ENCODE data around the gene DGCR2.

DGCR2 gene

GRCh38 chr22:19133561-19133960 lies 11.3 kb upstream of the DGCR2 start:
- no peaks in the 10 kb centered on the region for H3K36me3 ChIP-seq (ENCODE audit: insufficient read depth, low read length)
- H3K27me3 ChIP-seq (ENCODE audit: insufficient read depth, low read length): no peaks in the 10 kb centered on the region
- no peak overlapping the region for H3K27ac ChIP-seq (ENCODE audit: low read depth, low read length)
- H2AFZ ChIP-seq (ENCODE audit: low read length, unreplicated experiment): no peak overlapping the region
- no peaks in the 10 kb centered on the region for H3K79me2 ChIP-seq (ENCODE audit: control insufficient read depth, insufficient read depth, low read length, unreplicated experiment)
- no peak overlapping the region for H3K4me3 ChIP-seq (ENCODE audit: low read depth, low read length)
- no peaks in the 10 kb centered on the region for H3K4me1 ChIP-seq (ENCODE audit: control insufficient read depth, insufficient read depth, low read length, unreplicated experiment)

- no peak overlapping the region for H2AFZ ChIP-seq (ENCODE audit: low read length, unreplicated experiment)
- H3K4me1 ChIP-seq (ENCODE audit: control insufficient read depth, insufficient read depth, low read length, unreplicated experiment): no peaks in the 10 kb centered on the region
- H3K27me3 ChIP-seq (ENCODE audit: insufficient read depth, low read length): no peaks in the 10 kb centered on the region
- H3K79me2 ChIP-seq (ENCODE audit: control insufficient read depth, insufficient read depth, low read length, unreplicated experiment): no peaks in the 10 kb centered on the region
- no peaks in the 10 kb centered on the region for H3K36me3 ChIP-seq (ENCODE audit: insufficient read depth, low read length)
- H3K4me3 ChIP-seq (ENCODE audit: low read depth, low read length): no peak overlapping the region
- H3K27ac ChIP-seq (ENCODE audit: low read depth, low read length): no peak overlapping the region
These were observed 10.6 kb upstream of the DGCR2 start for GRCh38 chr22:19132693-19133400.

- Histone ChIP-seq H3K4me1 (ENCODE audit: control insufficient read depth, insufficient read depth, low read length, unreplicated experiment) (no peaks in the 10 kb centered on the region), H3K79me2 (ENCODE audit: control insufficient read depth, insufficient read depth, low read length, unreplicated experiment) (no peaks in the 10 kb centered on the region), H3K4me3 (ENCODE audit: low read depth, low read length) (no peak overlapping the region), H2AFZ (ENCODE audit: low read length, unreplicated experiment) (no peak overlapping the region), H3K27ac (ENCODE audit: low read depth, low read length) (no peak overlapping the region), H3K36me3 (ENCODE audit: insufficient read depth, low read length) (no peaks in the 10 kb centered on the region), H3K27me3 (ENCODE audit: insufficient read depth, low read length) (no peaks in the 10 kb centered on the region)
These were observed 9.9 kb upstream of the DGCR2 start for GRCh38 chr22:19132153-19132552.

DNA sequence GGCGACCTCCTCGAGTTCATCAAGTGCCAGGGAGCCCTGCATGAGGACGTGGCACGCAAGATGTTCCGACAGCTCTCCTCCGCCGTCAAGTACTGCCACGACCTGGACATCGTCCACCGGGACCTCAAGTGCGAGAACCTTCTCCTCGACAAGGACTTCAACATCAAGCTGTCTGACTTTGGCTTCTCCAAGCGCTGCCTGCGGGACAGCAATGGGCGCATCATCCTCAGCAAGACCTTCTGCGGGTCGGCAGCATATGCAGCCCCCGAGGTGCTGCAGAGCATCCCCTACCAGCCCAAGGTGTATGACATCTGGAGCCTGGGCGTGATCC lies 9.4 kb upstream of the DGCR2 start:
- Histone ChIP-seq H3K4me1 (ENCODE audit: control insufficient read depth, insufficient read depth, low read length, unreplicated experiment) (no peaks in the 10 kb centered on the region), H2AFZ (ENCODE audit: low read length, unreplicated experiment) (no peak overlapping the region), H3K4me3 (ENCODE audit: low read depth, low read length) (no peak overlapping the region), H3K79me2 (ENCODE audit: control insufficient read depth, insufficient read depth, low read length, unreplicated experiment) (no peaks in the 10 kb centered on the region), H3K27ac (ENCODE audit: low read depth, low read length) (no peak overlapping the region), H3K27me3 (ENCODE audit: insufficient read depth, low read length) (no peaks in the 10 kb centered on the region), H3K36me3 (ENCODE audit: insufficient read depth, low read length) (no peaks in the 10 kb centered on the region)

- Histone ChIP-seq H3K36me3 (ENCODE audit: insufficient read depth, low read length) (no peaks in the 10 kb centered on the region), H3K27ac (ENCODE audit: low read depth, low read length) (no peak within 1 kb of the TSS), H3K4me1 (ENCODE audit: control insufficient read depth, insufficient read depth, low read length, unreplicated experiment) (no peaks in the 10 kb centered on the region), H3K27me3 (ENCODE audit: insufficient read depth, low read length) (no peaks in the 10 kb centered on the region), H3K79me2 (ENCODE audit: control insufficient read depth, insufficient read depth, low read length, unreplicated experiment) (no peaks in the 10 kb centered on the region), H2AFZ (ENCODE audit: low read length, unreplicated experiment) (no peak within 1 kb of the TSS), H3K4me3 (ENCODE audit: low read depth, low read length) (no peak within 1 kb of the TSS)
These were observed 8.9 kb upstream of the DGCR2 start, which contains the start of gene TSSK2 for GRCh38 chr22:19130959-19131684. Gene TSSK2, plus strand, starts transcription at chr22:19131308. Its CDS starts 92 bp downstream, at chr22:19131400.

GRCh38 chr22:19129871-19130270 lies 7.7 kb upstream of the DGCR2 start:
- Histone ChIP-seq H3K4me1 (ENCODE audit: control insufficient read depth, insufficient read depth, low read length, unreplicated experiment) (no peaks in the 10 kb centered on the region), H3K36me3 (ENCODE audit: insufficient read depth, low read length) (no peaks in the 10 kb centered on the region), H3K79me2 (ENCODE audit: control insufficient read depth, insufficient read depth, low read length, unreplicated experiment) (no peaks in the 10 kb centered on the region), H2AFZ (ENCODE audit: low read length, unreplicated experiment) (no peak overlapping the region), H3K27me3 (ENCODE audit: insufficient read depth, low read length) (no peaks in the 10 kb centered on the region), H3K4me3 (ENCODE audit: low read depth, low read length) (no peak overlapping the region), H3K27ac (ENCODE audit: low read depth, low read length) (no peak overlapping the region)

DNA sequence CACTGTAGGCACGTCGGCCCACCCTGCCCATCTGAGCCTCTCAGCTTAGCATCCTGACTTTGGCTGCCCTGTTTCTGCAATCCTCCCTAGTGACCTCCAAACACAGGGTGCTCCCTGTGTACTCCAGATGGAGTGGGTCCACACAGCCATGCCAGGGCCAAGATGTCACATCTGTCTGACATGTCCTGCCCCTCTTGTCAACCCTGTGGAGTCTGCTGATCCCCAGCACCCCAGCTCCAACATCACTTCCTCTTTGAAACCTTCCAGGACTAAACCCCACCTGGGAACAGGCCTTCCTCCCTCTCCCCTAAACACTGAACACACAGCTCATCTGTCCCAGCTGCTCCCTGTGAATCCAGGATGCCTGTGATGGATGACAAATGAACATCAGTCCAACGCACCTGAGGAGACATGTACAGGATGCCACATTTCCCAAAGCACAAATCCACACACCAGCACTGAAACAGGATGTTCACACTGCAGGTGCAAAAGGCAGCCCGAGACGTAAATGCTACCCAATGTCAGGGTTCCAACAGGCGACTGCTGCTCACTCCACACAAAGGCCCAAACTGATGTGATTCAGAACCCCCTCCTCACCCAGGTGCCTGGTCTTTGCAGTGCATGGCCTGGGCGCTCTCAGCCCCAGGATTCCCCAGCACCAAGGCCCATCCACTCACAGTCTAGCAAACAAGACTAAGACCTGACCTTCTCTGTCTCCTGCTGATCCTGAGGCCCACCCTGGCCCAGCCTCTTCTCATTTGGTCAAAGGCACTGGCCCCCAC lies 6.9 kb upstream of the DGCR2 start:
- no peaks in the 10 kb centered on the region for H3K4me1 ChIP-seq (ENCODE audit: control insufficient read depth, insufficient read depth, low read length, unreplicated experiment)
- H3K27ac ChIP-seq (ENCODE audit: low read depth, low read length): no peak overlapping the region
- H3K27me3 ChIP-seq (ENCODE audit: insufficient read depth, low read length): no peaks in the 10 kb centered on the region
- H3K4me3 ChIP-seq (ENCODE audit: low read depth, low read length): no peak overlapping the region
- H3K79me2 ChIP-seq (ENCODE audit: control insufficient read depth, insufficient read depth, low read length, unreplicated experiment): no peaks in the 10 kb centered on the region
- no peak overlapping the region for H2AFZ ChIP-seq (ENCODE audit: low read length, unreplicated experiment)
- H3K36me3 ChIP-seq (ENCODE audit: insufficient read depth, low read length): no peaks in the 10 kb centered on the region

DNA sequence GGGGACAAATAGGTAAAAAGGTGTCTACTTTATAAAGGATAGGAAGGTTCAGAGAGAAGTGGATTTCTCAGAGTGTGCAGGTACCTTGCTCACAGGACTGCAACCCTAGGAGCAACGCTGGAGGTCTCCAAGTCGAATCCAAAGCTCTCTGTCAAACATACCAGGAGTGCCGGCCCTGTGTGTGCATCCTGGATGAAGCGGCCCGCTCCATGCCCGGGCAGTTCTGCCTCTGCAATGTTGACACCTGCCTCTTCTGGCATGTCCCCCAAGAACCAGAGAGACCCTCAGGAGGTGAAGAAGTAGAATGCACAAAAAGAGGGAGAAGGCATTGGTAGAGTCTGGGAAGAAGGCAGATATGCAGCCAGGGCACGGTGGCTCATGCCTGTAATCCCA lies 5.8 kb upstream of the DGCR2 start:
- Histone ChIP-seq H3K4me3 (ENCODE audit: low read depth, low read length) (no peak overlapping the region), H3K27ac (ENCODE audit: low read depth, low read length) (no peak overlapping the region), H3K79me2 (ENCODE audit: control insufficient read depth, insufficient read depth, low read length, unreplicated experiment) (no peaks in the 10 kb centered on the region), H3K27me3 (ENCODE audit: insufficient read depth, low read length) (no peaks in the 10 kb centered on the region), H2AFZ (ENCODE audit: low read length, unreplicated experiment) (no peak overlapping the region), H3K36me3 (ENCODE audit: insufficient read depth, low read length) (no peaks in the 10 kb centered on the region), H3K4me1 (ENCODE audit: control insufficient read depth, insufficient read depth, low read length, unreplicated experiment) (no peaks in the 10 kb centered on the region)

- Histone ChIP-seq H3K27me3 (ENCODE audit: insufficient read depth, low read length) (no peaks in the 10 kb centered on the region), H3K36me3 (ENCODE audit: insufficient read depth, low read length) (no peaks in the 10 kb centered on the region), H3K27ac (ENCODE audit: low read depth, low read length) (no peak overlapping the region), H3K4me3 (ENCODE audit: low read depth, low read length) (no peak overlapping the region), H2AFZ (ENCODE audit: low read length, unreplicated experiment) (no peak overlapping the region), H3K4me1 (ENCODE audit: control insufficient read depth, insufficient read depth, low read length, unreplicated experiment) (no peaks in the 10 kb centered on the region), H3K79me2 (ENCODE audit: control insufficient read depth, insufficient read depth, low read length, unreplicated experiment) (no peaks in the 10 kb centered on the region)
These were observed 5.3 kb upstream of the DGCR2 start for GRCh38 chr22:19127329-19128008.
